KMS-11 (cell line): ENCODE measurements around the gene HES3.

Experiments used
- H2AFZ ChIP-seq: fragments of 200-600 bp; sonication (generic); 2 replicates; pipeline ENCODE4 v1.6.1; 2016; ENCODE audit warnings: antibody characterized with exemption, mixed run types, low read depth
- H3K27ac ChIP-seq: fragments of 200-600 bp; sonication (generic); 2 replicates; pipeline ENCODE4 v1.6.1; 2016; ENCODE audit warnings: mild to moderate bottlenecking, mixed run types
- H3K27me3 ChIP-seq: fragments of 200-600 bp; sonication (generic); 2 replicates; pipeline ENCODE4 v1.6.1; 2017; ENCODE audit warnings: mild to moderate bottlenecking, low read depth, mixed run types, moderate library complexity; ENCODE audit not compliant: insufficient read depth
- H3K36me3 ChIP-seq: fragments of 200-600 bp; sonication (generic); 2 replicates; pipeline ENCODE4 v1.6.1; 2017; ENCODE audit warnings: mild to moderate bottlenecking, mixed run types; ENCODE audit not compliant: insufficient read depth
- H3K4me1 ChIP-seq: fragments of 200-600 bp; sonication (generic); 2 replicates; pipeline ENCODE4 v1.6.1; 2016; ENCODE audit warnings: mild to moderate bottlenecking, low read depth, mixed run types; ENCODE audit not compliant: poor library complexity, severe bottlenecking
- H3K4me2 ChIP-seq: fragments of 200-600 bp; sonication (generic); 2 replicates; pipeline ENCODE4 v1.7.0; 2016; ENCODE audit warnings: mild to moderate bottlenecking, mixed run types
- H3K4me3 ChIP-seq: fragments of 200-600 bp; sonication (generic); IDR thresholded peaks from 2 replicates; pipeline ENCODE4 v1.6.1; 2017; ENCODE audit warnings: low read depth, low read length, mixed read lengths; ENCODE audit not compliant: insufficient read depth
- H3K79me2 ChIP-seq: fragments of 200-600 bp; sonication (generic); 2 replicates; pipeline ENCODE4 v1.6.1; 2016; ENCODE audit warnings: low read depth, mixed run types; ENCODE audit not compliant: insufficient read depth
- H3K9ac ChIP-seq: fragments of 200-600 bp; sonication (generic); 2 replicates; pipeline ENCODE4 v1.6.1; 2016; ENCODE audit warnings: mild to moderate bottlenecking, mixed run types
- H4K20me1 ChIP-seq: fragments of 200-600 bp; sonication (generic); 2 replicates; pipeline ENCODE4 v1.6.1; 2016; ENCODE audit warnings: mild to moderate bottlenecking, mixed run types; ENCODE audit not compliant: insufficient read depth
- TF ChIP-seq, protein P1 (sequence below): fragments of 200-600 bp; sonication (generic); conservative IDR thresholded peaks from 2 replicates; pipeline ENCODE4 v1.6.1; 2017; ENCODE audit warnings: low read depth, mild to moderate bottlenecking, antibody characterized with exemption, low read length, moderate library complexity, mixed read lengths

HES3 gene

DNA sequence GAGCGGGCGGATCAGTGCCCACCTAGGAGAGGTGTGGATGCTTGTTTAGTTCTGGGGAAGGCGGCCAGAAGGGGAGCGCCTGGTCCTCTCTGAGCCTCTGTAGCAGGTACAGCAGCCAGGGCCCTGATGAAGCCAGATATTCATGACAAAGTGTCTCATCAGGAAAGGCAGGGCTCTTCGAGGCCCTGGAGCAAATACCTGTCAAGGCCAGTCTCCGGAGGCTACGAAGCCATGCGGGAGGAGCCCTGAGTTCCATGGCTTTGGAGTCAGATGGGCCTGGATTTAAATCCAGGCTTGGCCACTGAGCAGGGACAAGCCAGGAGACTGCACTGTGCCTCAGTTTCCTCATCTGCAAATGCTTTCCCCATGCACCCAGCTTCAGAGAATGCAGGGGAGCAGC lies 42.3 kb downstream of the HES3 start:
- Histone ChIP-seq H3K4me3 (no peak overlapping the region), H3K27ac (no peak overlapping the region), H3K36me3 (no peaks in the 10 kb centered on the region), H3K4me2 (no peak overlapping the region), H4K20me1 (no peaks in the 10 kb centered on the region), H3K4me1 (no peaks in the 10 kb centered on the region), H3K79me2 (no peaks in the 10 kb centered on the region), H3K9ac (no peak overlapping the region), H2AFZ (no peak overlapping the region), H3K27me3 (no peaks in the 10 kb centered on the region)
- TF ChIP-seq, protein P1, sequence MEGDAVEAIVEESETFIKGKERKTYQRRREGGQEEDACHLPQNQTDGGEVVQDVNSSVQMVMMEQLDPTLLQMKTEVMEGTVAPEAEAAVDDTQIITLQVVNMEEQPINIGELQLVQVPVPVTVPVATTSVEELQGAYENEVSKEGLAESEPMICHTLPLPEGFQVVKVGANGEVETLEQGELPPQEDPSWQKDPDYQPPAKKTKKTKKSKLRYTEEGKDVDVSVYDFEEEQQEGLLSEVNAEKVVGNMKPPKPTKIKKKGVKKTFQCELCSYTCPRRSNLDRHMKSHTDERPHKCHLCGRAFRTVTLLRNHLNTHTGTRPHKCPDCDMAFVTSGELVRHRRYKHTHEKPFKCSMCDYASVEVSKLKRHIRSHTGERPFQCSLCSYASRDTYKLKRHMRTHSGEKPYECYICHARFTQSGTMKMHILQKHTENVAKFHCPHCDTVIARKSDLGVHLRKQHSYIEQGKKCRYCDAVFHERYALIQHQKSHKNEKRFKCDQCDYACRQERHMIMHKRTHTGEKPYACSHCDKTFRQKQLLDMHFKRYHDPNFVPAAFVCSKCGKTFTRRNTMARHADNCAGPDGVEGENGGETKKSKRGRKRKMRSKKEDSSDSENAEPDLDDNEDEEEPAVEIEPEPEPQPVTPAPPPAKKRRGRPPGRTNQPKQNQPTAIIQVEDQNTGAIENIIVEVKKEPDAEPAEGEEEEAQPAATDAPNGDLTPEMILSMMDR, result no peak

DNA sequence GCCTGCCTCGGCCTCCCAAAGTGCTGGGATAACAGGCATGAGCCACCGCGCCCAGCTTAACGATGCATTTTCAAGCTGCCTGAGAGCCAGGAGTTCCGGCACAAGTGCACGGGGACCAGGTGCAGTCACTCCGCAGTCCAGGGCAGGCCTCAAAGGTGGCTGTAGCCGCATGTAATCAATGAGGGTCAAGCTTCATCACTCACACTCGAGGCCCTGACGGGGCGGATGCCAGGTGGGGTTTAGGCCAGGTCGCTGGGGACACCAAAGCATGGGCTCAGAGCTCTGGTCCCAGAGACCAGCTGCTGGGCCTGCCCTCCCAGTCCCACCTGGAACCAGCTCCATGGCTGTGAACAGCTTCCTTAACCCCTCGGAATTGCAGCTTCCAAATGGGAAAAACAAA lies 43.0 kb downstream of the HES3 start:
- H3K79me2 ChIP-seq, result no peaks in the 10 kb centered on the region
- no peaks in the 10 kb centered on the region for H3K36me3 ChIP-seq
- no peaks in the 10 kb centered on the region for H3K4me1 ChIP-seq
- no peak overlapping the region for H3K27ac ChIP-seq
- no peak overlapping the region for H3K4me3 ChIP-seq
- H2AFZ ChIP-seq, result no peak overlapping the region
- TF ChIP-seq, protein P1, result no peak
- no peak overlapping the region for H3K4me2 ChIP-seq
- H4K20me1 ChIP-seq, result no peaks in the 10 kb centered on the region
- H3K27me3 ChIP-seq, result no peaks in the 10 kb centered on the region
- no peak overlapping the region for H3K9ac ChIP-seq

DNA sequence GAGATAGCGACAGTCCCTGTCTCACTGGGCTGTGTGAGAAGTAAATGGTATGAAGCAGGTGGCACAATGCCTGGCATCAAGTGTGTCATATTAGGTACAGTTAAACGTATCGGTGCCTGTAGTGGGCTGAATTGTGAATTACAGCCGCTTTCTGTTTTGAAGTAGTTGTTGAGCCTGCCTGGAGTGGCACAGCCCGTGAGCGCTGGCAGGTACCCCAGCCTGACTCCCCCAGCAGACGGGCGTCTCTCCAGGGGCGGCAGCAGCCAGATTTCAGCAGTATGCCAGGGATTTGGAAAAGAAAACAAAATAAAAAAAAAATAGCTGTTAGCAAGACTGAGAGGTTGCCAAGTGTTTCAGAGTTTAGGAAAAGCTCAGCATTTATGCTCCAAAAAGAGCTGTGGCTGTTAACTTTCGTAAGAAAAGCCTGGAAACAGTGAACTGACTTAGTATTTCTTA lies 43.5 kb downstream of the HES3 start:
- no peaks in the 10 kb centered on the region for H3K4me1 ChIP-seq
- no peaks in the 10 kb centered on the region for H3K36me3 ChIP-seq
- TF ChIP-seq, protein P1, result no peak
- H4K20me1 ChIP-seq, result no peaks in the 10 kb centered on the region
- no peak overlapping the region for H3K9ac ChIP-seq
- H3K79me2 ChIP-seq, result no peaks in the 10 kb centered on the region
- no peak overlapping the region for H3K4me2 ChIP-seq
- no peaks in the 10 kb centered on the region for H3K27me3 ChIP-seq
- no peak overlapping the region for H3K4me3 ChIP-seq
- H3K27ac ChIP-seq, result no peak overlapping the region
- H2AFZ ChIP-seq, result no peak overlapping the region

DNA sequence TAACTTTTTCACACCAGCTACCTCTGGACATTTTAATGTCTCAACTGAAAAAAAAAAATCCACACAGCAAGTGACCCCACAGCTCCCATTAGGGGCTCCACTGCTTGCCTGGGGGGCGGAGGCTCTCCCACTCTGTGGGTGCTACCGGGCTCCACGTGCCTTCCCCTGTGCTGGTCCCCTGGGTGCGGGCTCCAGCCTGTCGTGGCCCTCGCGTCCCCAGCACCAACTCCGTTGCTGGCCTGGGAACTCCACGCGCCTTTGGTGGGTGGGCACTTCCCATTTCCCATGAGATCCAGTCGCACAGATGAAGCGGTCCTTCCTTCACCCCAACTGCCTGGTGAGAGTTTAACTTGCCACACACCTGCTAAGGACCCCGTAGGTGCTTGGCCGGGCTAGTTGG lies 44.0 kb downstream of the HES3 start:
- Histone ChIP-seq H4K20me1 (no peaks in the 10 kb centered on the region), H3K79me2 (no peaks in the 10 kb centered on the region), H2AFZ (no peak overlapping the region), H3K9ac (no peak overlapping the region), H3K4me3 (no peak overlapping the region), H3K27ac (no peak overlapping the region), H3K4me2 (no peak overlapping the region), H3K4me1 (no peaks in the 10 kb centered on the region), H3K27me3 (no peaks in the 10 kb centered on the region), H3K36me3 (no peaks in the 10 kb centered on the region)
- TF ChIP-seq, protein P1, result no peak
